HL-60 (cell line): ENCODE data around the gene DTD1.

Experiments
- DNase-seq, 2 experiments: peaks; one replicate each; pipeline ENCODE4 v3.0.0-alpha.2; 2010 to 2020; ENCODE audit warnings: low read depth in 1 of 2, low spot score in 1 of 2
- H3K27ac ChIP-seq: fragments of 250-450 bp; sonication (Bioruptor Pico); replicated peaks from 2 replicates; pipeline ENCODE4 v1.5.1; 2020; ENCODE audit warnings: mild to moderate bottlenecking, moderate library complexity
- H3K27me3 ChIP-seq: fragments of 250-450 bp; sonication (Bioruptor Pico); 2 replicates; pipeline ENCODE4 v1.5.1; 2021; ENCODE audit warnings: mild to moderate bottlenecking, moderate library complexity; ENCODE audit not compliant: insufficient read depth, poor library complexity, severe bottlenecking
- H3K4me3 ChIP-seq: replicated peaks from 2 replicates; pipeline ENCODE4 v1.5.1; 2011; ENCODE audit warnings: mild to moderate bottlenecking, control low read depth, low read length; ENCODE audit not compliant: insufficient read depth
- CTCF ChIP-seq: IDR thresholded peaks from one replicate; pipeline ENCODE4 v1.5.1; 2011; ENCODE audit warnings: low read length, control low read depth, inconsistent platforms; ENCODE audit not compliant: insufficient read depth
- GABPA ChIP-seq: IDR thresholded peaks from 2 replicates; pipeline ENCODE4 v1.6.1; 2012; ENCODE audit warnings: low read depth
- POLR2AphosphoS5 ChIP-seq: IDR thresholded peaks from 2 replicates; pipeline ENCODE4 v1.6.1; 2012; ENCODE audit warnings: low read depth
- REST ChIP-seq: IDR thresholded peaks from 2 replicates; pipeline ENCODE4 v1.6.1; 2012; ENCODE audit warnings: low read depth; ENCODE audit not compliant: insufficient replicate concordance
- SPI1 ChIP-seq: IDR thresholded peaks from 2 replicates; pipeline ENCODE4 v1.6.1; 2012; ENCODE audit warnings: low read depth, mild to moderate bottlenecking, borderline replicate concordance

Gene DTD1

GRCh38 chr20:18698735-18699380 is 111.0 kb downstream of the DTD1 start:
- H3K27ac ChIP-seq, result no peak overlapping the region
- no peaks in the 10 kb centered on the region for H3K27me3 ChIP-seq
- no peak overlapping the region for H3K4me3 ChIP-seq
- no peak for TF ChIP-seq POLR2AphosphoS5
- TF ChIP-seq GABPA, result no peak
- TF ChIP-seq CTCF, result no peak
- no peak for DNase-seq

- Histone ChIP-seq H3K27me3 (no peaks in the 10 kb centered on the region), H3K27ac (no peak overlapping the region), H3K4me3 (no peak overlapping the region)
- no peak for DNase-seq
- TF ChIP-seq POLR2AphosphoS5 (no peak), CTCF (no peak), GABPA (no peak), SPI1 (no peak), REST (no peak)
These were observed 114.1 kb downstream of the DTD1 start for GRCh38 chr20:18701969-18702368.

- no peak overlapping the region for H3K27ac ChIP-seq
- DNase-seq, result no peak
- H3K27me3 ChIP-seq, result no peaks in the 10 kb centered on the region
- TF ChIP-seq GABPA (no peak), SPI1 (no peak), REST (no peak), POLR2AphosphoS5 (no peak), CTCF (no peak)
- H3K4me3 ChIP-seq, result no peak overlapping the region
These were observed 114.9 kb downstream of the DTD1 start for GRCh38 chr20:18702736-18703135.

GRCh38 chr20:18705490-18705889 is 117.6 kb downstream of the DTD1 start:
- H3K4me3 ChIP-seq, result no peak overlapping the region
- no peak for DNase-seq
- H3K27me3 ChIP-seq, result no peaks in the 10 kb centered on the region
- no peak overlapping the region for H3K27ac ChIP-seq
- TF ChIP-seq CTCF (no peak), SPI1 (no peak), POLR2AphosphoS5 (no peak), REST (no peak), GABPA (no peak)
